HL-60 (cell line): ENCODE results near the gene CDH20.

Source experiments
- CTCF ChIP-seq: IDR thresholded peaks from one replicate; pipeline ENCODE4 v1.5.1; 2011; ENCODE audit warnings: low read length, control low read depth, inconsistent platforms; ENCODE audit not compliant: insufficient read depth
- GABPA ChIP-seq: IDR thresholded peaks from 2 replicates; pipeline ENCODE4 v1.6.1; 2012; ENCODE audit warnings: low read depth
- REST ChIP-seq: IDR thresholded peaks from 2 replicates; pipeline ENCODE4 v1.6.1; 2012; ENCODE audit warnings: low read depth; ENCODE audit not compliant: insufficient replicate concordance

GRCh38 chr18:61400016-61400635, 66.9 kb downstream of the CDH20 start:
- TF ChIP-seq CTCF (no peak), GABPA (no peak), REST (no peak)
